ENCODE data around the gene AMBP. TPM values are rescaled to one million over a fixed set of nuclear protein-coding genes. Genes with fewer than 3 reads are reported as not detected.

The AMBP gene
- total and polyA plus RNA-seq, 2 experiments from 2014 or later: not detected

- TF ChIP-seq EZH2phosphoT487 (IDR thresholded peaks at IDR 0.05; ENCODE audit: insufficient read depth, low read depth): no peak
- TF ChIP-seq EZH2 (IDR thresholded peaks at IDR 0.05; ENCODE audit: insufficient read depth, poor library complexity, severe bottlenecking): no peak
- Histone ChIP-seq H3K9me2 (ENCODE audit: insufficient read depth) (no peaks in the 10 kb centered on the region), H3K27me3 (replicated peaks; ENCODE audit: insufficient read depth) (peaks cover 27% of the 10 kb centered on the region), H3K27ac (no peak overlapping the region), H3K9ac (no peak overlapping the region), H3K9me3 (ENCODE audit: low read depth) (no peaks in the 10 kb centered on the region), H2AFZ (no peak overlapping the region), H4K20me1 (ENCODE audit: insufficient read depth) (no peaks in the 10 kb centered on the region), H3K4me1 (ENCODE audit: insufficient read depth) (no peaks in the 10 kb centered on the region), H3K4me2 (ENCODE audit: unreplicated experiment) (no peak overlapping the region), H3F3A (ENCODE audit: insufficient read depth) (no peaks in the 10 kb centered on the region), H3K36me3 (ENCODE audit: low read depth) (no peaks in the 10 kb centered on the region), H3K4me3 (no peak overlapping the region), H3K79me2 (ENCODE audit: insufficient read depth) (no peaks in the 10 kb centered on the region)
- whole genome bisulfite sequencing, 2 experiments (ENCODE audit: low coverage in 1 of 2, low lambda C conversion rate in 2 of 2, missing lambda C conversion rate in 2 of 2): 42 to 46% methylated on average over 7 of the region's 7 CpGs
- DNase-seq: no peak
- in situ Hi-C loops (cut with MboI): no loop called here
Observed at GRCh38 chr9:114077162-114077837, 800 bp downstream of the AMBP start.

- no peak for DNase-seq
- in situ Hi-C loops (cut with MboI): no loop called here
- WGBS, 2 experiments (ENCODE audit: low coverage in 1 of 2, low lambda C conversion rate in 2 of 2, missing lambda C conversion rate in 2 of 2): 41 to 53% methylated on average over 14 of the region's 14 CpGs
Observed at GRCh38 chr9:114076237-114077161, 1.6 kb downstream of the AMBP start.

DNA sequence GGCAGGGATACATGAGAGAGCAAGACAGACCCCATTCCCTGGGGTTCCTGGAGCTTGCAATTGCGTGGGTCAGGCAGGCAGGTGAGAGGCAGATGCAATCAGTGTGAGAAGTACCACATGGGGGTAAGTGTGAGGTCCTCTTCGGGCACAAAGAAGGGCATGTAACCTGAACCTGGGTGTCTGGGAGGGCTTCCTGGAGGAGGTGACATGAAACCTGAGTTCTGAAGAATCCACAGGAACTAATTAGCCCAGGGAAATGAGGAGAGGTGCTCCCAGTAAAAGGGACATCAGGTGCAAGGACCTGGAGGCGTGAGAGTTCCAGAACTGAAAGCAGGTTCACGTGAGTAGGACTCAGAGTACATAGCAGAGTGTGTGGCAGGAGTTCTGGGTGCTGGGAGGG lies 2.5 kb downstream of the AMBP start:
- Histone ChIP-seq H3K9me2 (ENCODE audit: insufficient read depth) (no peaks in the 10 kb centered on the region), H2AFZ (no peak overlapping the region), H3K4me2 (ENCODE audit: unreplicated experiment) (no peak overlapping the region), H3K9me3 (ENCODE audit: low read depth) (no peaks in the 10 kb centered on the region), H3K27ac (no peak overlapping the region), H3K36me3 (ENCODE audit: low read depth) (no peaks in the 10 kb centered on the region), H3K27me3 (replicated peaks; ENCODE audit: insufficient read depth) (peaks cover 27% of the 10 kb centered on the region), H3K4me1 (ENCODE audit: insufficient read depth) (no peaks in the 10 kb centered on the region), H3K9ac (no peak overlapping the region), H4K20me1 (ENCODE audit: insufficient read depth) (no peaks in the 10 kb centered on the region), H3K79me2 (ENCODE audit: insufficient read depth) (no peaks in the 10 kb centered on the region), H3F3A (ENCODE audit: insufficient read depth) (no peaks in the 10 kb centered on the region), H3K4me3 (no peak overlapping the region)
- in situ Hi-C loops (cut with MboI): no loop called here
- 47 to 55% methylated on average over 4 of the region's 4 CpGs for WGBS, 2 experiments (ENCODE audit: low coverage in 1 of 2, low lambda C conversion rate in 2 of 2, missing lambda C conversion rate in 2 of 2)
- DNase-seq: no peak
- TF ChIP-seq EZH2phosphoT487 (IDR thresholded peaks at IDR 0.05; ENCODE audit: insufficient read depth, low read depth) (no peak), EZH2 (IDR thresholded peaks at IDR 0.05; ENCODE audit: insufficient read depth, poor library complexity, severe bottlenecking) (no peak)

More at GRCh38 chr9:114076237-114077161, 1.6 kb downstream of the AMBP start:
- TF ChIP-seq EZH2phosphoT487 (IDR thresholded peaks at IDR 0.05; ENCODE audit: insufficient read depth, low read depth) (no peak), EZH2 (IDR thresholded peaks at IDR 0.05; ENCODE audit: insufficient read depth, poor library complexity, severe bottlenecking) (no peak)
- H3K79me2 ChIP-seq (ENCODE audit: insufficient read depth): no peaks in the 10 kb centered on the region
- H3K27me3 ChIP-seq (replicated peaks; ENCODE audit: insufficient read depth): peaks cover 27% of the 10 kb centered on the region
- no peaks in the 10 kb centered on the region for H3K9me2 ChIP-seq (ENCODE audit: insufficient read depth)
- no peaks in the 10 kb centered on the region for H3K36me3 ChIP-seq (ENCODE audit: low read depth)
- H3K9me3 ChIP-seq (ENCODE audit: low read depth): no peaks in the 10 kb centered on the region
- H3K4me3 ChIP-seq: no peak overlapping the region
- H3F3A ChIP-seq (ENCODE audit: insufficient read depth): no peaks in the 10 kb centered on the region
- no peak overlapping the region for H3K9ac ChIP-seq
- H4K20me1 ChIP-seq (ENCODE audit: insufficient read depth): no peaks in the 10 kb centered on the region
- H3K4me1 ChIP-seq (ENCODE audit: insufficient read depth): no peaks in the 10 kb centered on the region
- no peak overlapping the region for H3K27ac ChIP-seq
- H3K4me2 ChIP-seq (ENCODE audit: unreplicated experiment): no peak overlapping the region
- no peak overlapping the region for H2AFZ ChIP-seq

DNA sequence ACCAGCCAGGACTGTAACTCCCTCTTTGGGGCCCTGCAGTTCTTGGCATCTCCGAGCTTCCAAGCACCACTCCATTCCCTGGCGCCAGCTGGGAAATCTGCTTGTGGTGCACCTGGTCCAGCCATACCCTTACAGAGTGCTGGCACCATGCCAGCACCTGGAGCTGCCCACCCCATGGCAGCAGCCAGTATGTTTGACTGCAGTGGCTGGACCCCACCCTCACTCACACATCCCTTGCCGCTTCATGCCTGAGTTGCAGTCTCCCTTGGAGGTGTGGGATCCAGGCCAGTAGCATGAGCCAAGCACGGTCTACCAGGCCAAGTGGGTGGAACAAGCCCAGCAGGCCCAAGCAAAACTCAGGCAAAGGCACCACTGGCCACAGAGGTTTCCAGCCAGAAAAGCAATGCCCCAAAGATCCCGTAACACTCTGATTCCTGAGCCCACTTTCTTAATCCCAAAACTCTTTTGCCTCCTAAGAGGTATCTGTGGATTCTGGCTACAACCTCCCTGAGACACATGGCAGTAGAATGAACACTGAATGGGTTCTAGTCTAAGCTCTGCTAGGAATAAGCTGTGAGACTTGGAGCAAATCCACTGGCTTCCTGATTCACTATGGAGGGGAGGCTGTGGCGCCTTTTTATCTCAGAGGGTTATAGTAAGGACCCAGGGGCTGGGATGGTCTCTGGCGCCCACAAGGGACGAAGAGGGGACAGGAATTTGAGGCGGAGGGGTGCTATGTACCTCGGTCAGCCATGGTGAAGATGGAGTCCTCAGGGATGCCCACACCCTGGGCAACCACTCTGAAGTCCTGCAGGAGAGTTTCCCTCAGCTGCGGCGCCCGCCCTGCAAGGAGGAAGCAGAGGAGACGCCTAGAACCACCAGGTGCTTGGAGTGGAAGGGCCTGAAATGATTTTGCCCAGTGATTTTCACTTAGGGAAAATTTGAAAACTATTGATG lies 5.6 kb downstream of the AMBP start:
- H3K36me3 ChIP-seq (ENCODE audit: low read depth): no peaks in the 10 kb centered on the region
- peak; percentile 56 for DNase-seq
- H3K9me2 ChIP-seq (ENCODE audit: insufficient read depth): no peaks in the 10 kb centered on the region
- no peak for TF ChIP-seq EZH2 (IDR thresholded peaks at IDR 0.05; ENCODE audit: insufficient read depth, poor library complexity, severe bottlenecking)
- no peak for TF ChIP-seq EZH2phosphoT487 (IDR thresholded peaks at IDR 0.05; ENCODE audit: insufficient read depth, low read depth)
- H3F3A ChIP-seq (ENCODE audit: insufficient read depth): no peaks in the 10 kb centered on the region
- H3K27ac ChIP-seq: no peak overlapping the region
- H3K27me3 ChIP-seq (replicated peaks; ENCODE audit: insufficient read depth): peaks cover 18% of the 10 kb centered on the region
- H4K20me1 ChIP-seq (ENCODE audit: insufficient read depth): no peaks in the 10 kb centered on the region
- no peaks in the 10 kb centered on the region for H3K79me2 ChIP-seq (ENCODE audit: insufficient read depth)
- H3K4me1 ChIP-seq (ENCODE audit: insufficient read depth): no peaks in the 10 kb centered on the region
- no peaks in the 10 kb centered on the region for H3K9me3 ChIP-seq (ENCODE audit: low read depth)
- WGBS, 2 experiments (ENCODE audit: low coverage in 1 of 2, low lambda C conversion rate in 2 of 2, missing lambda C conversion rate in 2 of 2): 58 to 60% methylated on average over 14 of the region's 14 CpGs
- H3K4me2 ChIP-seq (ENCODE audit: unreplicated experiment): no peak overlapping the region
- in situ Hi-C loops (cut with MboI): no loop called here
- no peak overlapping the region for H3K9ac ChIP-seq
- no peak overlapping the region for H2AFZ ChIP-seq
- no peak overlapping the region for H3K4me3 ChIP-seq
